K562 (cell line): ENCODE measurements around the gene FBXW2. TPM values are rescaled to one million over a fixed set of nuclear protein-coding genes. Genes with fewer than 3 reads are reported as not detected.
A peak's percentile ranks its signal among the peaks of the same experiment; 100 is the strongest.

Experiments used
- CEBPB ChIP-seq: fragments of 450-650 bp; IDR thresholded peaks from 2 replicates; pipeline ENCODE4 v1.6.1; 2016; ENCODE audit warnings: missing genetic modification characterization, missing compliant biosample characterization
- CREB5 ChIP-seq: fragments of 250-450 bp; sonication (Bioruptor Pico); IDR thresholded peaks from 2 replicates; pipeline ENCODE4 v1.5.0; 2020; ENCODE audit warnings: mild to moderate bottlenecking
- DIDO1 ChIP-seq: fragments of 450-650 bp; IDR thresholded peaks from 2 replicates; pipeline ENCODE4 v1.6.1; 2016; ENCODE audit warnings: low read depth, missing biosample characterization, missing genetic modification characterization
- ESRRA ChIP-seq: fragments of 450-650 bp; IDR thresholded peaks from 2 replicates; pipeline ENCODE4 v1.6.1; 2014; ENCODE audit warnings: low read depth, mild to moderate bottlenecking, moderate library complexity, borderline replicate concordance
- GATA2 ChIP-seq: sonication (generic); formaldehyde crosslinking; IDR thresholded peaks from 2 replicates; pipeline ENCODE4 v1.4.0; 2020; ENCODE audit warnings: mild to moderate bottlenecking, missing genetic modification reagents
- HNRNPLL ChIP-seq: fragments of 200-400 bp; formaldehyde crosslinking; IDR thresholded peaks from 2 replicates; pipeline ENCODE4 v1.6.1; 2017; ENCODE audit warnings: low read length, low read depth, mild to moderate bottlenecking; ENCODE audit not compliant: poor library complexity, severe bottlenecking
- MEF2D ChIP-seq: conservative IDR thresholded peaks from 2 replicates; pipeline ENCODE4 v1.6.1; 2016; ENCODE audit warnings: low read depth, missing genetic modification characterization, missing compliant biosample characterization
- MXD1 ChIP-seq: fragments of 250-450 bp; sonication (Bioruptor Pico); IDR thresholded peaks from 2 replicates; pipeline ENCODE4 v1.8.0; 2021; ENCODE audit warnings: borderline replicate concordance, mild to moderate bottlenecking, moderate library complexity; ENCODE audit not compliant: poor library complexity, severe bottlenecking
- NR3C1 ChIP-seq: sonication (generic); formaldehyde crosslinking; IDR thresholded peaks from 2 replicates; pipeline ENCODE4 v1.8.1; 2022; ENCODE audit warnings: missing genetic modification reagents
- PHB ChIP-seq: fragments of 250-450 bp; sonication (Bioruptor Pico); IDR thresholded peaks from 2 replicates; pipeline ENCODE4 v1.5.0; 2021
- PHF8 ChIP-seq: fragments of 200-600 bp; sonication (generic); IDR thresholded peaks from 2 replicates; pipeline ENCODE4 v1.6.1; 2012; ENCODE audit warnings: mixed run types, mild to moderate bottlenecking, inconsistent platforms, low read length, moderate library complexity, borderline replicate concordance
- RBM34 ChIP-seq: fragments of 200-400 bp; formaldehyde crosslinking; IDR thresholded peaks from 2 replicates; pipeline ENCODE4 v1.6.1; 2018; ENCODE audit warnings: low read length, borderline replicate concordance; ENCODE audit not compliant: insufficient read depth
- SMAD1 ChIP-seq: fragments of 150-350 bp; IDR thresholded peaks from 2 replicates; pipeline ENCODE4 v1.6.1; 2014; ENCODE audit warnings: low read length, low read depth; ENCODE audit not compliant: partially characterized antibody
- SMARCB1 ChIP-seq: IDR thresholded peaks from 2 replicates; pipeline ENCODE4 v1.6.1; 2011; ENCODE audit warnings: improper control_type of control experiment, low read depth; ENCODE audit not compliant: insufficient read length
- TAF9B ChIP-seq: fragments of 450-650 bp; IDR thresholded peaks from 2 replicates; pipeline ENCODE4 v1.6.1; 2018; ENCODE audit warnings: mild to moderate bottlenecking; ENCODE audit not compliant: partially characterized antibody
- TARDBP ChIP-seq: fragments of 450-650 bp; IDR thresholded peaks from 2 replicates; pipeline ENCODE4 v1.6.1; 2016
- TOE1 ChIP-seq, 2 experiments: fragments of 450-650 bp in 1 of 2; sonication (generic) in 1 of 2; formaldehyde crosslinking in 1 of 2; IDR thresholded peaks; 2 replicates each; pipeline versions ENCODE4 v1.7.1 to v1.8.0; 2016 to 2022; ENCODE audit warnings: borderline replicate concordance in 2 of 2, mild to moderate bottlenecking in 2 of 2, antibody characterized with exemption in 1 of 2, inconsistent platforms in 1 of 2, low read depth in 1 of 2, missing genetic modification reagents in 1 of 2, moderate library complexity in 1 of 2
- ZNF263 ChIP-seq: sonication (generic); formaldehyde crosslinking; IDR thresholded peaks from 2 replicates; pipeline ENCODE4 v1.8.0; 2022; ENCODE audit warnings: mild to moderate bottlenecking, missing genetic modification reagents, borderline replicate concordance
- ZNF583 ChIP-seq: fragments of 250-450 bp; sonication (Bioruptor Pico); IDR thresholded peaks from 2 replicates; pipeline ENCODE4 v1.4.0; 2020
- ZNF699 ChIP-seq: fragments of 250-450 bp; sonication (Bioruptor Pico); IDR thresholded peaks from 2 replicates; pipeline ENCODE4 v1.8.0; 2021; ENCODE audit warnings: mild to moderate bottlenecking, moderate library complexity; ENCODE audit not compliant: insufficient replicate concordance
- ZNF778 ChIP-seq: fragments of 450-650 bp; formaldehyde crosslinking; IDR thresholded peaks from 2 replicates; pipeline ENCODE4 v1.4.0; 2020; ENCODE audit warnings: mild to moderate bottlenecking, moderate library complexity
- polyA plus RNA-seq, 8 experiments: library from polyadenylated mRNA; depleted of rRNA in 4 of 8; stranded (reverse) in 5 of 8; unstranded in 3 of 8; fragments of >200 nt; fragmentation: Nextera tagmentation in 2 of 8; fragmentation: Illumina TruSeq in 1 of 8; extraction: Ambion mirVana in 2 of 8; extraction: Trizol in 1 of 8; gene quantifications; 2 replicates each; pipeline versions ENCODE4 v1.2.1 to v1.2.3, GENCODE V29; 2011 to 2014; ENCODE audit warnings: inconsistent platforms in 1 of 8, missing spikeins in 1 of 8
- total RNA-seq, 7 experiments: library from RNA; depleted of rRNA in 6 of 7; stranded (reverse); fragments of >200 nt in 6 of 7; fragmentation: Illumina TruSeq in 2 of 7; extraction: Trizol in 2 of 7; gene quantifications; 2 replicates each; pipeline versions ENCODE4 v1.2.1 to v1.2.3, GENCODE V29; 2011 to 2021; ENCODE audit warnings: low replicate concordance in 1 of 7
- TF ChIP-seq, protein P1 (sequence below): fragments of 450-650 bp; IDR thresholded peaks from 2 replicates; pipeline ENCODE4 v1.6.1; 2016; ENCODE audit warnings: low read depth, mild to moderate bottlenecking, moderate library complexity
- TF ChIP-seq, protein P2 (sequence below): sonication (generic); formaldehyde crosslinking; IDR thresholded peaks from 2 replicates; pipeline ENCODE4 v1.8.1; 2022; ENCODE audit warnings: missing genetic modification reagents

FBXW2 gene
- total and polyA plus RNA-seq, 9 of the 15 experiments (the other 6 are each of a cell fraction or from before 2014, with no cell fraction given): 2.5 to 57.8 (median 28.1) TPM

- TF ChIP-seq PHF8 (peak; percentile 100), TAF9B (peak; percentile 83), CEBPB (tag) (no peak), CREB5 (CRISPR knock-in tag) (no peak), SMARCB1 (peak; percentile 21), PHB (CRISPR knock-in tag) (peak; percentile 98), NR3C1 (no peak), ESRRA (peak; percentile 81), RBM34 (peak; percentile 98; the same call in 1 of the 2 replicates), HNRNPLL (peak; percentile 95), ZNF699 (CRISPR knock-in tag) (no peak), MEF2D (tag) (no peak), ZNF263 (CRISPR knock-in tag) (peak; percentile 74; the same call in 1 of the 2 replicates), ZNF778 (CRISPR knock-in tag) (no peak), GATA2 (no peak), ZNF583 (CRISPR knock-in tag) (no peak), DIDO1 (tag) (peak; percentile 85), SMAD1 (peak; percentile 5), TOE1 (IDR thresholded peaks at IDR 0.05; ENCODE audit: borderline replicate concordance) (peak; percentile 80), TOE1 (CRISPR knock-in tag; IDR thresholded peaks at IDR 0.05; ENCODE audit: borderline replicate concordance, low read depth) (0 out of 2 replicates have a peak, but pooled peaks have one; percentile 27), TARDBP (peak; percentile 39; the same call in 1 of the 2 replicates), MXD1 (CRISPR knock-in tag) (no peak)
- TF ChIP-seq, protein P1, sequence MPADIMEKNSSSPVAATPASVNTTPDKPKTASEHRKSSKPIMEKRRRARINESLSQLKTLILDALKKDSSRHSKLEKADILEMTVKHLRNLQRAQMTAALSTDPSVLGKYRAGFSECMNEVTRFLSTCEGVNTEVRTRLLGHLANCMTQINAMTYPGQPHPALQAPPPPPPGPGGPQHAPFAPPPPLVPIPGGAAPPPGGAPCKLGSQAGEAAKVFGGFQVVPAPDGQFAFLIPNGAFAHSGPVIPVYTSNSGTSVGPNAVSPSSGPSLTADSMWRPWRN: no peak
- TF ChIP-seq, protein P2, sequence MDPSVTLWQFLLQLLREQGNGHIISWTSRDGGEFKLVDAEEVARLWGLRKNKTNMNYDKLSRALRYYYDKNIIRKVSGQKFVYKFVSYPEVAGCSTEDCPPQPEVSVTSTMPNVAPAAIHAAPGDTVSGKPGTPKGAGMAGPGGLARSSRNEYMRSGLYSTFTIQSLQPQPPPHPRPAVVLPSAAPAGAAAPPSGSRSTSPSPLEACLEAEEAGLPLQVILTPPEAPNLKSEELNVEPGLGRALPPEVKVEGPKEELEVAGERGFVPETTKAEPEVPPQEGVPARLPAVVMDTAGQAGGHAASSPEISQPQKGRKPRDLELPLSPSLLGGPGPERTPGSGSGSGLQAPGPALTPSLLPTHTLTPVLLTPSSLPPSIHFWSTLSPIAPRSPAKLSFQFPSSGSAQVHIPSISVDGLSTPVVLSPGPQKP (CRISPR knock-in tag): 0 out of 2 replicates have a peak, but pooled peaks have one; percentile 88
These were observed at the start of gene FBXW2 (continued) for GRCh38 chr9:120792898-120793765.
